ENCODE data around the gene CEP70. TPM values are rescaled to one million over a fixed set of nuclear protein-coding genes. Genes with fewer than 3 reads are reported as not detected.

Gene CEP70
- total and polyA plus RNA-seq, 10 of the 15 experiments (the other 5 are each of a cell fraction or from before 2014, with no cell fraction given) = 1.4 to 9.3 (median 2.2) TPM

Other genes starting within 250 kb of the CEP70 start
- 0.23 TPM in 1 of 2 replicates, not detected in the other for gene MRAS, start 245.7 kb downstream of the CEP70 start, total RNA-seq (2014; rRNA removed)
- not detected in 2 replicates for gene MRAS, start 245.7 kb downstream of the CEP70 start, total RNA-seq (2014; rRNA removed; fragmentation: Illumina TruSeq; extraction: Trizol)
- gene MRAS, start 245.7 kb downstream of the CEP70 start, total RNA-seq (2021) = 0.44 and 0.45 TPM in 2 replicates
- gene MRAS, start 245.7 kb downstream of the CEP70 start, polyA plus RNA-seq (2011; rRNA removed) = 0.11 TPM in 1 of 2 replicates, not detected in the other
- gene MRAS, start 245.7 kb downstream of the CEP70 start, polyA plus RNA-seq (2014; fragmentation: Illumina TruSeq; extraction: Trizol) = 0.01 TPM in 1 of 2 replicates, not detected in the other
- not detected for gene MRAS, start 245.7 kb downstream of the CEP70 start, polyA plus RNA-seq (2014; fragmentation: Nextera tagmentation; extraction: Ambion mirVana)
- gene MRAS, start 245.7 kb downstream of the CEP70 start, polyA plus RNA-seq (2014; rRNA removed) = not detected in 2 replicates
- gene MRAS, start 245.7 kb downstream of the CEP70 start, polyA plus RNA-seq (2016; fragmentation: Nextera tagmentation; extraction: Ambion mirVana) = not detected
- not detected in 2 replicates for gene ESYT3, start 159.6 kb downstream of the CEP70 start, total RNA-seq (2014; rRNA removed)
- not detected in 2 replicates for gene ESYT3, start 159.6 kb downstream of the CEP70 start, total RNA-seq (2014; rRNA removed; fragmentation: Illumina TruSeq; extraction: Trizol)
- gene ESYT3, start 159.6 kb downstream of the CEP70 start, total RNA-seq (2021) = not detected in 2 replicates
- gene ESYT3, start 159.6 kb downstream of the CEP70 start, polyA plus RNA-seq (2011; rRNA removed) = not detected in 2 replicates
- not detected in 2 replicates for gene ESYT3, start 159.6 kb downstream of the CEP70 start, polyA plus RNA-seq (2014; fragmentation: Illumina TruSeq; extraction: Trizol)
- not detected for gene ESYT3, start 159.6 kb downstream of the CEP70 start, polyA plus RNA-seq (2014; fragmentation: Nextera tagmentation; extraction: Ambion mirVana)
- not detected in 2 replicates for gene ESYT3, start 159.6 kb downstream of the CEP70 start, polyA plus RNA-seq (2014; rRNA removed)
- not detected for gene ESYT3, start 159.6 kb downstream of the CEP70 start, polyA plus RNA-seq (2016; fragmentation: Nextera tagmentation; extraction: Ambion mirVana)
- gene FAIM, start 14.5 kb upstream of the CEP70 start, total RNA-seq (2014; rRNA removed) = 12.1 and 16.1 TPM in 2 replicates
- gene FAIM, start 14.5 kb upstream of the CEP70 start, total RNA-seq (2014; rRNA removed; fragmentation: Illumina TruSeq; extraction: Trizol) = 25.8 and 26.3 TPM in 2 replicates
- gene FAIM, start 14.5 kb upstream of the CEP70 start, total RNA-seq (2021) = 9.3 and 10.1 TPM in 2 replicates
- 10.3 and 19.2 TPM in 2 replicates for gene FAIM, start 14.5 kb upstream of the CEP70 start, polyA plus RNA-seq (2011; rRNA removed)
- 25.4 and 30.1 TPM in 2 replicates for gene FAIM, start 14.5 kb upstream of the CEP70 start, polyA plus RNA-seq (2014; fragmentation: Illumina TruSeq; extraction: Trizol)
- 10 to 100 TPM; 21.5 to 32.8 TPM for gene FAIM, start 14.5 kb upstream of the CEP70 start, polyA plus RNA-seq (2014; fragmentation: Nextera tagmentation; extraction: Ambion mirVana)
- 17.0 and 20.6 TPM in 2 replicates for gene FAIM, start 14.5 kb upstream of the CEP70 start, polyA plus RNA-seq (2014; rRNA removed)
- gene FAIM, start 14.5 kb upstream of the CEP70 start, polyA plus RNA-seq (2016; fragmentation: Nextera tagmentation; extraction: Ambion mirVana) = 10 to 100 TPM; 31.5 to 34.0 TPM
- gene PIK3CB, start 240.7 kb upstream of the CEP70 start, total RNA-seq (2014; rRNA removed) = 7.7 and 9.5 TPM in 2 replicates
- 6.3 and 6.6 TPM in 2 replicates for gene PIK3CB, start 240.7 kb upstream of the CEP70 start, total RNA-seq (2014; rRNA removed; fragmentation: Illumina TruSeq; extraction: Trizol)
- 13.5 and 18.4 TPM in 2 replicates for gene PIK3CB, start 240.7 kb upstream of the CEP70 start, total RNA-seq (2021)
- gene PIK3CB, start 240.7 kb upstream of the CEP70 start, polyA plus RNA-seq (2011; rRNA removed) = 11.6 and 12.9 TPM in 2 replicates
- gene PIK3CB, start 240.7 kb upstream of the CEP70 start, polyA plus RNA-seq (2014; fragmentation: Illumina TruSeq; extraction: Trizol) = 17.3 and 22.3 TPM in 2 replicates
- gene PIK3CB, start 240.7 kb upstream of the CEP70 start, polyA plus RNA-seq (2014; fragmentation: Nextera tagmentation; extraction: Ambion mirVana) = 1 to 10 TPM; 5.0 to 5.5 TPM
- 9.3 and 10.5 TPM in 2 replicates for gene PIK3CB, start 240.7 kb upstream of the CEP70 start, polyA plus RNA-seq (2014; rRNA removed)
- 10 to 100 TPM; 13.5 to 17.0 TPM for gene PIK3CB, start 240.7 kb upstream of the CEP70 start, polyA plus RNA-seq (2016; fragmentation: Nextera tagmentation; extraction: Ambion mirVana)

All from GM12878 (cell line).